CD8-positive, alpha-beta memory T cell (primary cell): ENCODE data around the gene LHFPL4. TPM values are rescaled to one million over a fixed set of nuclear protein-coding genes. Genes with fewer than 3 reads are reported as not detected.

ENCODE experiments used
- CTCF ChIA-PET: fragments of 350-600 bp; sonication (Branson Sonifier 250); formaldehyde crosslinking; loops from one replicate; lab custom pipeline; 2021; ENCODE audit warnings: antibody characterized with exemption; lab: Charles Lee
- POLR2A ChIA-PET: fragments of 350-600 bp; sonication (Branson Sonifier 250); formaldehyde crosslinking; loops from one replicate; lab custom pipeline; 2021; ENCODE audit warnings: antibody characterized with exemption; lab: Charles Lee
- DNase-seq, 5 donors: peaks; one replicate each; pipeline versions ENCODE4 v3.0.0 to v3.0.0-alpha.2; 2020 to 2022; ENCODE audit warnings: mixed read lengths in 1 of 5
- H3K27ac ChIP-seq: one replicate; pipeline ENCODE4 v1.7.0; 2013; ENCODE audit warnings: low read depth, mild to moderate bottlenecking, low read length, moderate library complexity
- H3K27me3 ChIP-seq: 2 replicates; pipeline ENCODE4 v1.7.0; 2013; ENCODE audit warnings: low read length, mild to moderate bottlenecking; ENCODE audit not compliant: insufficient read depth, poor library complexity, severe bottlenecking
- H3K36me3 ChIP-seq: 2 replicates; pipeline ENCODE4 v1.7.0; 2013; ENCODE audit warnings: mild to moderate bottlenecking, low read length, moderate library complexity; ENCODE audit not compliant: insufficient read depth
- H3K4me1 ChIP-seq: 2 replicates; pipeline ENCODE4 v1.7.0; 2013; ENCODE audit warnings: mild to moderate bottlenecking, low read length, moderate library complexity; ENCODE audit not compliant: insufficient read depth
- H3K4me3 ChIP-seq: 2 replicates; pipeline ENCODE4 v1.7.0; 2013; ENCODE audit warnings: mild to moderate bottlenecking, low read length
- H3K9me3 ChIP-seq: 2 replicates; pipeline ENCODE4 v1.7.0; 2013; ENCODE audit warnings: mild to moderate bottlenecking, low read length
- H3K27ac Mint-ChIP-seq, 8 donors: one replicate each; pipeline ENCODE4 v1.8.0; 2020 to 2021; ENCODE audit warnings: mixed read lengths in 8 of 8, mild to moderate bottlenecking in 6 of 8, inconsistent platforms in 3 of 8, moderate library complexity in 3 of 8
- H3K27me3 Mint-ChIP-seq, 2 donors: one replicate each; pipeline ENCODE4 v1.8.0; 2020 to 2021; ENCODE audit warnings: mixed read lengths in 2 of 2, mild to moderate bottlenecking in 1 of 2, moderate library complexity in 1 of 2
- H3K36me3 Mint-ChIP-seq, 3 donors: one replicate each; pipeline ENCODE4 v1.8.0; 2020 to 2021; ENCODE audit warnings: mixed read lengths in 3 of 3, inconsistent platforms in 1 of 3, mild to moderate bottlenecking in 1 of 3
- H3K4me1 Mint-ChIP-seq, 3 donors: one replicate each; pipeline ENCODE4 v1.8.0; 2020 to 2021; ENCODE audit warnings: mixed read lengths in 3 of 3, inconsistent platforms in 1 of 3, mild to moderate bottlenecking in 1 of 3
- H3K4me3 Mint-ChIP-seq, 7 donors: one replicate each; pipeline ENCODE4 v1.8.0; 2020 to 2021; ENCODE audit warnings: mixed read lengths in 7 of 7, mild to moderate bottlenecking in 6 of 7, moderate library complexity in 4 of 7, inconsistent platforms in 2 of 7
- H3K9me3 Mint-ChIP-seq, 5 donors: one replicate each; pipeline ENCODE4 v1.8.0; 2020 to 2022; ENCODE audit warnings: mixed read lengths in 5 of 5, mild to moderate bottlenecking in 3 of 5, moderate library complexity in 2 of 5, inconsistent platforms in 1 of 5
- polyA plus RNA-seq: library from polyadenylated mRNA; unstranded; fragments of 300-500 nt; fragmentation: Illumina TruSeq; gene quantifications from one replicate; pipeline ENCODE4 v1.2.3, GENCODE V29; 2021
- total RNA-seq, 2 experiments: library from RNA; stranded (reverse); gene quantifications; one replicate each; pipeline ENCODE4 v1.2.3, GENCODE V29; 2021

LHFPL4 gene
- total and polyA plus RNA-seq, 3 experiments from 2014 or later, result 0.05 TPM; not detected in 2

DNA sequence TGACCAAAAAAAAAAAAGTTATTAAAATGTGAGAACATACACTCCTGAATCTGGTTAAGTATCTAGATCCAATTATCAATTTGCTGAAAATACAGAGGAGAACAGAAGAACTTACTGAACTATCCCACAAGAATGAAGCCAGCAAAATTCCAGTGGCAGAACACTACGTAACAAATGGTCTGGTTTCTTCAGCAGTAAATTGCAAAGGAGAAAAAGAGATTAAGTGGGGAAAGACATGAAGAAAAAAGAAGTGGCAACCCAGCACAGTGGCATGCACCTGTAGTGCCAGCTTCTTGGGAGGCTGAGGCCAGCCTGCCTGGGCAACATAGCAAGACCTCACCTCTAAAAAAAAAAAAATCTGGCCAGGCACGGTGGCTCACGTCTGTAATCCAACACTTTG, 62.1 kb downstream of the LHFPL4 start:
- POLR2A ChIA-PET, result no interaction called here
- Histone ChIP-seq H3K27ac (no peak overlapping the region), H3K9me3 (no peaks in the 10 kb centered on the region), H3K27me3 (no peaks in the 10 kb centered on the region), H3K4me1 (no peaks in the 10 kb centered on the region), H3K4me3 (no peak overlapping the region), H3K36me3 (no peaks in the 10 kb centered on the region)
- Mint-ChIP-seq H3K27me3 (no peaks in the 10 kb centered on the region), H3K27ac (peak overlapping the region in 1 of 8 donors; percentile 34), H3K4me1 (no peaks in the 10 kb centered on the region), H3K36me3 (peaks cover 4 to 11% (median 5%) of the 10 kb centered on the region in 3 donors), H3K4me3 (no peak overlapping the region), H3K9me3 (peaks cover 0 to 9% (median 5%) of the 10 kb centered on the region in 5 donors)
- CTCF ChIA-PET, result interaction anchor here (1.0 to 1.3 kb wide), 2 partner anchors 10 to 71 kb away, joined by 4 to 5 read pairs; no protein-coding TSS in a partner anchor
- no peak for DNase-seq

DNA sequence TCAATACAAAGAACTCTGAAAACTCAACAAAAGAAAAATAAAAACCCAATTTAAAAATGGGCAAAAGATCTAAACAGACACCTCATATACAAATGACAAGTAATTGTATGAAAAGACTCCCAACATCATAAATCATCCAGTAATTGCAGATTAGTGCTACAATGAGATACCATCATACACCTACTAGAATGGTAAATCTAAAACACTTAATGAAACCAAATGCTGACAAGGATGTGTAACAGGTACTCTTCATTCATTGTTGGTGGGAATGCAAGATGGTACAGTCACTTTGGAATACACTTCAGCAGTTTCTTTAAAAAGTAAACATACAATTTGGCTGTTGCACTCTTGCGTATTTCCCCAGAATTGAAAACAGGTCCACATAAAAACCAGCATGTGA, 68.4 kb downstream of the LHFPL4 start:
- no peak overlapping the region for H3K27ac Mint-ChIP-seq
- no peaks in the 10 kb centered on the region for H3K36me3 ChIP-seq
- no peak overlapping the region for H3K4me3 ChIP-seq
- no peak overlapping the region for H3K4me3 Mint-ChIP-seq
- no peaks in the 10 kb centered on the region for H3K4me1 Mint-ChIP-seq
- ChIA-PET POLR2A (no interaction called here), CTCF (no interaction called here)
- no peaks in the 10 kb centered on the region for H3K4me1 ChIP-seq
- no peaks in the 10 kb centered on the region for H3K27me3 Mint-ChIP-seq
- DNase-seq, result no peak
- peaks cover 18 to 42% (median 18%) of the 10 kb centered on the region in 3 donors for H3K36me3 Mint-ChIP-seq
- H3K27ac ChIP-seq, result no peak overlapping the region
- H3K9me3 Mint-ChIP-seq, result peaks cover 0 to 10% (median 6%) of the 10 kb centered on the region in 5 donors
- no peaks in the 10 kb centered on the region for H3K27me3 ChIP-seq
- H3K9me3 ChIP-seq, result no peaks in the 10 kb centered on the region

DNA sequence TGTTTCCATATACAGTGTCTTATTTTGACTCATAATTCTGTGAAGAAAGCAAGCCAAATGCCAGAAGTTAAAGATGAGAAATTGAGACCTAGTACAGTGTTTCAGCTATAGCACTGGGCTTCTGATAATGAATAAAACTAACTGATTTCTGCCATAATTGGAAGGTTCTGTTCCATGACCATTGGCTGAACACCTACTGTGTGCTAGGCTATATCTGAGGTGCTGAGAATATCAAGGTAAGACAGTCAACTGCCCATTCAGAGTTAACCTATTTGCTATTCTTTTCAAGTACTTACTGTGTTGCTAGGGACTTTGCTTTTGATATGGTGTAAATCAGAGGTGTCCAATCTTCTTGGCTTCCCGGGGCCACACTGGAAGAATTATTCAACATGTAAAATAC, 73.4 kb downstream of the LHFPL4 start:
- CTCF ChIA-PET, result interaction anchor here (1.0 kb wide), 1 partner anchor 38 kb away, joined by 3 read pairs; no protein-coding TSS in a partner anchor

DNA sequence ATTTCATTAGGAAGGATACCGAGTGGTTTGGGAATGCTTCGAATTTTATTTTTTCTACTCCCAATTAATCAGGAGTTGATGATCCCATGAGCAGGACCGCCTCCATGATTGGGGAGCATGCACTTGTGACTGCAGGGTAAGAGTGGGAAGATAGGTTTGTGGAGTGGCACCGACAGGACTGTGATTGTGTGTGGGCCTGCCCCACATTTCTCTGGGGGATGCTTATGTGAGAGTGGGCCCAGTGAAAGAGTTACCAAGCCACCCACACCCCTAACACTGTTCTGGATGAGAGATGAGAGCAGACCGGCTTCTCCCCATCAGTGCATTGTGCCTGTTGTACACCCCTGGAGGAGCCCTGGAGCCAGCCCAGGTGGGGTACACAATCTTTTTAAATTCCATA, 76.7 kb downstream of the LHFPL4 start:
- Mint-ChIP-seq H3K27ac (peak overlapping the region in 1 of 8 donors; percentile 15), H3K36me3 (peaks cover 18 to 90% (median 40%) of the 10 kb centered on the region in 3 donors), H3K27me3 (no peaks in the 10 kb centered on the region), H3K9me3 (no peaks in the 10 kb centered on the region), H3K4me1 (peaks cover 0 to 6% (median 0%) of the 10 kb centered on the region in 3 donors), H3K4me3 (no peak overlapping the region)
- H3K4me1 ChIP-seq, result no peaks in the 10 kb centered on the region
- POLR2A ChIA-PET, result no interaction called here
- H3K9me3 ChIP-seq, result no peaks in the 10 kb centered on the region
- H3K36me3 ChIP-seq, result peaks cover 52% of the 10 kb centered on the region
- DNase-seq, result no peak
- H3K27me3 ChIP-seq, result no peaks in the 10 kb centered on the region
- H3K27ac ChIP-seq, result no peak overlapping the region
- no peak overlapping the region for H3K4me3 ChIP-seq
- CTCF ChIA-PET, result no interaction called here

More for the DNA sequence above, 73.4 kb downstream of the LHFPL4 start:
- H3K27ac ChIP-seq, result no peak overlapping the region
- Mint-ChIP-seq H3K4me1 (peaks cover 0 to 6% (median 0%) of the 10 kb centered on the region in 3 donors), H3K27me3 (no peaks in the 10 kb centered on the region), H3K36me3 (peaks cover 20 to 80% (median 34%) of the 10 kb centered on the region in 3 donors), H3K9me3 (no peaks in the 10 kb centered on the region), H3K4me3 (no peak overlapping the region), H3K27ac (peak overlapping the region in 2 of 8 donors; percentile 9 to 29)
- no peaks in the 10 kb centered on the region for H3K4me1 ChIP-seq
- H3K36me3 ChIP-seq, result peaks cover 21% of the 10 kb centered on the region
- no peak for DNase-seq
- H3K9me3 ChIP-seq, result no peaks in the 10 kb centered on the region
- POLR2A ChIA-PET, result no interaction called here
- H3K4me3 ChIP-seq, result no peak overlapping the region
- no peaks in the 10 kb centered on the region for H3K27me3 ChIP-seq

DNA sequence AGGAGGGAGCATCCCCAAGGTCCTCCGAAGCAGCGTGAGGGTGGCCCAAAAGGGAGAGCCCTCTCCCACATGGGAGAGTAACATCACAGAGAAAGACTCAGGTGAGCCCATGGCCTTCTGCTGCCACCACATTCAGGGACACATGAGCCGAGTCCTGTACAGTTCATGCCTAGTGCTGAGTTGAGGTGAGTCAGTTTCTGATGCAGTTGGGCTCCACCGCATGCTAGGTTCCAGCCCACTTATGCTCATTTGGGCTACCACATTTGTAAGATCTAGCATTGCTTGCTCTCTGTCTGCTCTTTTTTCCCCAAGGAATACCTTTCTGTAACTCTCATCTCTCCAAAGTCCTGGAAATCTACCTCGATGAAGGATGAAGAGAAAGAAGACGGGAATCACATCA, 79.1 kb downstream of the LHFPL4 start:
- POLR2A ChIA-PET, result no interaction called here
- H3K4me3 Mint-ChIP-seq, result no peak overlapping the region
- CTCF ChIA-PET, result no interaction called here
- peaks cover 0 to 11% (median 0%) of the 10 kb centered on the region in 3 donors for H3K4me1 Mint-ChIP-seq
- no peaks in the 10 kb centered on the region for H3K9me3 Mint-ChIP-seq
- H3K4me3 ChIP-seq, result no peak overlapping the region
- H3K4me1 ChIP-seq, result no peaks in the 10 kb centered on the region
- peak overlapping the region in 1 of 8 donors; percentile 44 for H3K27ac Mint-ChIP-seq
- H3K9me3 ChIP-seq, result no peaks in the 10 kb centered on the region
- H3K27me3 ChIP-seq, result no peaks in the 10 kb centered on the region
- H3K27me3 Mint-ChIP-seq, result no peaks in the 10 kb centered on the region
- peaks cover 23 to 92% (median 47%) of the 10 kb centered on the region in 3 donors for H3K36me3 Mint-ChIP-seq
- no peak for DNase-seq
- H3K36me3 ChIP-seq, result peaks cover 77% of the 10 kb centered on the region
- H3K27ac ChIP-seq, result no peak overlapping the region

DNA sequence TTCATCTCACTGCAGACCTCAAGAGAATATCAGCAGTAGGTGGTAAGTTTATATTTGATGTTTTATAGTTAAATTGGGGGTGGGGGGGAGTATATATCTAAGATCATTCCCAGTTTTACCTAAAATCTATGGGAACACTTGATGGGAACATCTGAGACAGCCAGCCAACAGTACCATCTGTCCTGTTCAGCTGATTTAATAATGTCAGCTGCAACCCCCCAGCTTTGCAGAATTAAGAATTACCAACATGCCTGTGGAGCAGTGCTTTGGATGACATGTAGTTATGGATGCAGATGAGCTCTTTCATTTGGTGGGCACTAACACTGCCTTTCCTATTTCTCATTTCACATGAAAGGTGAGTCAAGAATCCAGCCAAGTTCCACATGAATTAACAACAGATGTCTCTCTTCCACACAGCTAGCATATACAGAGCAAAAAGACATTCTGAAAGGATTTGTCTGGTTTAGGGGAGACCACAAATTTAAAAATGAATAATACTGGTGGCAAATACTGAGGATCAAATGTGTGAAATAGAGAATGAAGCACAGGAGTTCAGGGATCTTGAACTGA, 80.0 kb downstream of the LHFPL4 start:
- Mint-ChIP-seq H3K36me3 (peaks cover 18 to 92% (median 43%) of the 10 kb centered on the region in 3 donors), H3K4me3 (no peak overlapping the region), H3K27ac (no peak overlapping the region), H3K4me1 (peaks cover 0 to 10% (median 0%) of the 10 kb centered on the region in 3 donors), H3K27me3 (no peaks in the 10 kb centered on the region), H3K9me3 (no peaks in the 10 kb centered on the region)
- Histone ChIP-seq H3K9me3 (no peaks in the 10 kb centered on the region), H3K27me3 (no peaks in the 10 kb centered on the region), H3K36me3 (peaks cover 83% of the 10 kb centered on the region), H3K27ac (no peak overlapping the region), H3K4me3 (no peak overlapping the region), H3K4me1 (no peaks in the 10 kb centered on the region)
- CTCF ChIA-PET, result no interaction called here
- POLR2A ChIA-PET, result no interaction called here
- no peak for DNase-seq

DNA sequence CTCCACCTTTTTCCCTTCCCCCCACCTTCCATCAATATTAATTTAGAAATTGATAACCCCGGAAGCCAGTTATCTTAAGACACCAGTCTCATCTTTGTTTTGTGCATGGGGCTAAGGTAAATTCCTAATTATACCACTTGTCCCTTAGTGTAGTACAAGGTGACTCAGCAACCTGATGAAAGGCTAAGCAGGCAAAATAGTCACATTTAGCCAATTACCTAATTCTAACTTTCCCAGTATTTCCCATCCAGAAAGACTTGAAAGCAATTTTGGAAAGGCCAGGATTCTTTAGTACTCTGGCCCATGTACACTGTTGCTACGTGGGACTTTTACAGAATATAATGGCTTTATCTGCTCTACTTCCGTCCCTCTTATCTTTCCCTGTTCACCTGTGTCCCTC, 83.6 kb downstream of the LHFPL4 start:
- Histone ChIP-seq H3K36me3 (peaks cover 90% of the 10 kb centered on the region), H3K9me3 (no peaks in the 10 kb centered on the region), H3K27ac (no peak overlapping the region), H3K4me3 (no peak overlapping the region), H3K4me1 (no peaks in the 10 kb centered on the region), H3K27me3 (no peaks in the 10 kb centered on the region)
- ChIA-PET POLR2A (no interaction called here), CTCF (interaction anchor here (1.5 kb wide), 1 partner anchor 117 kb away, joined by 4 read pairs; no protein-coding TSS in a partner anchor)
- no peak for DNase-seq
- Mint-ChIP-seq H3K27ac (peak overlapping the region in 2 of 8 donors; percentile 12 to 64), H3K36me3 (peaks cover 13 to 93% (median 31%) of the 10 kb centered on the region in 3 donors), H3K27me3 (no peaks in the 10 kb centered on the region), H3K4me3 (no peak overlapping the region), H3K9me3 (no peaks in the 10 kb centered on the region), H3K4me1 (peaks cover 3 to 12% (median 6%) of the 10 kb centered on the region in 3 donors)

DNA sequence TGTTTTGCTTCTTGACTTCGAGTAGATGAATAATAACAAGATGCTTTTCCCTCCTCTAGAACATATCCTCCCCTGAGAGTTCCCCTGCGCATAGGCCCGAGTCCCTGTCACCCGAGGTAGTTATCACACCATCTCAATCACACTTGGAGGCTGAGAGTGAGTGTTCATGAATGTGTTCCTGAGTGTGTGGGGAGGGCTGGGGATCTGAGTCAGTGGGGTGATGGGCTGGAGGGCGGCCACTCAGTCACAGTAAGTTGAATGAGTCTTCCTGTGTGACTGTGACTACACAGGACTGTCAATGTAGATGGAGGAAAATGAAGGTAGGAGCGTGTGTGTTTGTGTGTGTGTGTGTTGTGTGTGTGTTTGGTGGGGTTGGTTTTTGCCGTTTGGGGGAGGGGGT, 85.2 kb downstream of the LHFPL4 start:
- no peak overlapping the region for H3K27ac ChIP-seq
- H3K4me1 ChIP-seq, result no peaks in the 10 kb centered on the region
- Mint-ChIP-seq H3K36me3 (peaks cover 13 to 92% (median 26%) of the 10 kb centered on the region in 3 donors), H3K4me3 (no peak overlapping the region), H3K27ac (peak overlapping the region in 4 of 8 donors; percentile 3 to 53 (median 26)), H3K4me1 (peaks cover 3 to 12% (median 6%) of the 10 kb centered on the region in 3 donors), H3K27me3 (no peaks in the 10 kb centered on the region), H3K9me3 (no peaks in the 10 kb centered on the region)
- CTCF ChIA-PET, result no interaction called here
- no peak for DNase-seq
- no peaks in the 10 kb centered on the region for H3K27me3 ChIP-seq
- no peak overlapping the region for H3K4me3 ChIP-seq
- no peaks in the 10 kb centered on the region for H3K9me3 ChIP-seq
- peaks cover 85% of the 10 kb centered on the region for H3K36me3 ChIP-seq
- POLR2A ChIA-PET, result no interaction called here
